Mesendoderm (in vitro differentiated cells): ENCODE measurements around the gene NFKBIA.
A peak's percentile ranks its signal among the peaks of the same experiment; 100 is the strongest.

Experiments used
- DNase-seq: peaks from one replicate; pipeline ENCODE4 v3.0.0; 2013
- H2AK5ac ChIP-seq: 2 replicates; pipeline ENCODE4 v1.6.1; 2013; ENCODE audit warnings: low read length, inconsistent platforms
- H2BK120ac ChIP-seq: 2 replicates; pipeline ENCODE4 v1.6.1; 2013; ENCODE audit warnings: low read depth, mild to moderate bottlenecking, low read length, moderate library complexity, mixed read lengths
- H2BK15ac ChIP-seq: replicated peaks from 2 replicates; pipeline ENCODE4 v1.6.1; 2013; ENCODE audit warnings: low read depth, mild to moderate bottlenecking, moderate library complexity
- H2BK5ac ChIP-seq: 2 replicates; pipeline ENCODE4 v1.6.1; 2013; ENCODE audit warnings: low read length, inconsistent platforms
- H3K18ac ChIP-seq: 2 replicates; pipeline ENCODE4 v1.6.1; 2013; ENCODE audit warnings: mild to moderate bottlenecking, low read length, mixed read lengths
- H3K23ac ChIP-seq: one replicate; pipeline ENCODE4 v1.6.1; 2013; ENCODE audit warnings: low read length
- H3K27ac ChIP-seq: 2 replicates; pipeline ENCODE4 v1.5.1; 2013; ENCODE audit warnings: low read depth, mild to moderate bottlenecking, inconsistent platforms, low read length, moderate library complexity
- H3K27me3 ChIP-seq: 2 replicates; pipeline ENCODE4 v1.6.1; 2013; ENCODE audit warnings: low read length, control low read depth, mild to moderate bottlenecking, inconsistent platforms; ENCODE audit not compliant: insufficient read depth, poor library complexity
- H3K36me3 ChIP-seq: 2 replicates; pipeline ENCODE4 v1.6.1; 2013; ENCODE audit warnings: low read length, inconsistent platforms; ENCODE audit not compliant: control insufficient read depth, insufficient read depth
- H3K4ac ChIP-seq: one replicate; pipeline ENCODE4 v1.6.1; 2013; ENCODE audit warnings: low read depth, mild to moderate bottlenecking, low read length, moderate library complexity
- H3K4me1 ChIP-seq: 2 replicates; pipeline ENCODE4 v1.6.1; 2013; ENCODE audit warnings: low read depth, low read length, inconsistent platforms; ENCODE audit not compliant: control insufficient read depth
- H3K4me2 ChIP-seq: 2 replicates; pipeline ENCODE4 v1.6.1; 2013; ENCODE audit warnings: low read length
- H3K4me3 ChIP-seq: 2 replicates; pipeline ENCODE4 v1.5.1; 2013; ENCODE audit warnings: mild to moderate bottlenecking, low read length
- H3K56ac ChIP-seq: one replicate; pipeline ENCODE4 v1.6.1; 2013; ENCODE audit warnings: low read length
- H3K79me1 ChIP-seq: 2 replicates; pipeline ENCODE4 v1.6.1; 2013; ENCODE audit warnings: low read length, inconsistent platforms
- H3K79me2 ChIP-seq: 2 replicates; pipeline ENCODE4 v1.6.1; 2013; ENCODE audit warnings: mild to moderate bottlenecking, low read length; ENCODE audit not compliant: control insufficient read depth, insufficient read depth
- H3K9ac ChIP-seq: 2 replicates; pipeline ENCODE4 v1.6.1; 2013; ENCODE audit warnings: low read length, inconsistent platforms
- H4K5ac ChIP-seq: one replicate; pipeline ENCODE4 v1.6.1; 2013; ENCODE audit warnings: low read length
- H4K8ac ChIP-seq: one replicate; pipeline ENCODE4 v1.6.1; 2013; ENCODE audit warnings: low read depth, mild to moderate bottlenecking, control low read depth, low read length, moderate library complexity
- WGBS: extraction: QIAGEN DNeasy Blood & Tissue Kit; methylation state at CpG from one replicate; pipeline ENCODE4 v1.1.7; 2013; ENCODE audit warnings: low lambda C conversion rate, missing lambda C conversion rate; ENCODE audit not compliant: insufficient coverage; ENCODE audit errors: extremely low coverage; 5-methylcytosine and 5-hydroxymethylcytosine counted together

Gene NFKBIA

GRCh38 chr14:35386673-35387125, 17.9 kb downstream of the NFKBIA start:
- H4K5ac ChIP-seq: no peak overlapping the region
- H3K36me3 ChIP-seq: no peaks in the 10 kb centered on the region
- H3K18ac ChIP-seq: no peak overlapping the region
- no peaks in the 10 kb centered on the region for H3K79me1 ChIP-seq
- H3K4ac ChIP-seq: no peak overlapping the region
- H3K4me3 ChIP-seq: no peak overlapping the region
- H3K79me2 ChIP-seq: no peaks in the 10 kb centered on the region
- H3K56ac ChIP-seq: no peak overlapping the region
- H3K23ac ChIP-seq: no peak overlapping the region
- no peaks in the 10 kb centered on the region for H3K27me3 ChIP-seq
- H3K4me2 ChIP-seq: no peak overlapping the region
- H2BK5ac ChIP-seq: no peak overlapping the region
- no peak overlapping the region for H2BK120ac ChIP-seq
- no CpG with 5 or more reads among the region's 12 CpGs for whole genome bisulfite sequencing
- DNase-seq: peak; percentile 54
- H3K27ac ChIP-seq: no peak overlapping the region
- no peak overlapping the region for H3K9ac ChIP-seq
- no peak overlapping the region for H2BK15ac ChIP-seq
- peaks cover 7% of the 10 kb centered on the region for H3K4me1 ChIP-seq
- H2AK5ac ChIP-seq: peak overlapping the region; percentile 77
- H4K8ac ChIP-seq: no peak overlapping the region

GRCh38 chr14:35385042-35385839, 19.3 kb downstream of the NFKBIA start:
- H3K18ac ChIP-seq: no peak overlapping the region
- no peak overlapping the region for H2AK5ac ChIP-seq
- H4K5ac ChIP-seq: no peak overlapping the region
- H3K23ac ChIP-seq: no peak overlapping the region
- no peaks in the 10 kb centered on the region for H3K79me1 ChIP-seq
- no CpG with 5 or more reads among the region's 15 CpGs for WGBS
- no peak overlapping the region for H2BK120ac ChIP-seq
- no peaks in the 10 kb centered on the region for H3K27me3 ChIP-seq
- no peak overlapping the region for H4K8ac ChIP-seq
- H3K27ac ChIP-seq: no peak overlapping the region
- H3K79me2 ChIP-seq: no peaks in the 10 kb centered on the region
- H3K36me3 ChIP-seq: no peaks in the 10 kb centered on the region
- H3K4ac ChIP-seq: no peak overlapping the region
- no peak overlapping the region for H3K4me3 ChIP-seq
- no peaks in the 10 kb centered on the region for H3K4me1 ChIP-seq
- H3K56ac ChIP-seq: peak overlapping the region; percentile 52
- H3K9ac ChIP-seq: peak overlapping the region; percentile 6
- DNase-seq: no peak
- H3K4me2 ChIP-seq: no peak overlapping the region
- H2BK5ac ChIP-seq: no peak overlapping the region
- H2BK15ac ChIP-seq: no peak overlapping the region

GRCh38 chr14:35384455-35385041, 20.0 kb downstream of the NFKBIA start:
- no peak overlapping the region for H3K27ac ChIP-seq
- no peak overlapping the region for H2BK5ac ChIP-seq
- no peaks in the 10 kb centered on the region for H3K79me1 ChIP-seq
- no CpG with 5 or more reads among the region's 11 CpGs for WGBS
- H3K23ac ChIP-seq: no peak overlapping the region
- H3K4ac ChIP-seq: no peak overlapping the region
- no peaks in the 10 kb centered on the region for H3K4me1 ChIP-seq
- H2BK120ac ChIP-seq: no peak overlapping the region
- H3K79me2 ChIP-seq: no peaks in the 10 kb centered on the region
- H3K56ac ChIP-seq: peak overlapping the region; percentile 18
- H3K9ac ChIP-seq: no peak overlapping the region
- H4K5ac ChIP-seq: no peak overlapping the region
- H4K8ac ChIP-seq: no peak overlapping the region
- no peaks in the 10 kb centered on the region for H3K36me3 ChIP-seq
- no peaks in the 10 kb centered on the region for H3K27me3 ChIP-seq
- H2BK15ac ChIP-seq: no peak overlapping the region
- no peak for DNase-seq
- H3K4me3 ChIP-seq: no peak overlapping the region
- no peak overlapping the region for H3K18ac ChIP-seq
- no peak overlapping the region for H3K4me2 ChIP-seq
- no peak overlapping the region for H2AK5ac ChIP-seq

- no peak overlapping the region for H4K8ac ChIP-seq
- H4K5ac ChIP-seq: no peak overlapping the region
- no peak overlapping the region for H3K23ac ChIP-seq
- peak overlapping the region; percentile 46 for H3K56ac ChIP-seq
- no peak overlapping the region for H3K4me2 ChIP-seq
- H3K4me3 ChIP-seq: no peak overlapping the region
- H3K18ac ChIP-seq: no peak overlapping the region
- H3K36me3 ChIP-seq: no peaks in the 10 kb centered on the region
- H3K27ac ChIP-seq: no peak overlapping the region
- H3K27me3 ChIP-seq: no peaks in the 10 kb centered on the region
- H2AK5ac ChIP-seq: no peak overlapping the region
- no peaks in the 10 kb centered on the region for H3K79me1 ChIP-seq
- no peak for DNase-seq
- WGBS: no CpG with 5 or more reads among the region's 10 CpGs
- H2BK15ac ChIP-seq: no peak overlapping the region
- H2BK5ac ChIP-seq: no peak overlapping the region
- H3K79me2 ChIP-seq: no peaks in the 10 kb centered on the region
- H3K4me1 ChIP-seq: no peaks in the 10 kb centered on the region
- H2BK120ac ChIP-seq: no peak overlapping the region
- H3K9ac ChIP-seq: no peak overlapping the region
- no peak overlapping the region for H3K4ac ChIP-seq
Observed at GRCh38 chr14:35383569-35384454, 20.7 kb downstream of the NFKBIA start.

- no peak overlapping the region for H3K27ac ChIP-seq
Observed at GRCh38 chr14:35380794-35381193, 23.8 kb downstream of the NFKBIA start.

More at GRCh38 chr14:35380794-35381193, 23.8 kb downstream of the NFKBIA start:
- H3K18ac ChIP-seq: no peak overlapping the region
- no peak overlapping the region for H3K4me2 ChIP-seq
- no peak overlapping the region for H3K56ac ChIP-seq
- H4K5ac ChIP-seq: no peak overlapping the region
- H2BK120ac ChIP-seq: no peak overlapping the region
- no peak overlapping the region for H2BK5ac ChIP-seq
- no peak overlapping the region for H4K8ac ChIP-seq
- H2AK5ac ChIP-seq: no peak overlapping the region
- no peak overlapping the region for H3K4ac ChIP-seq
- no peaks in the 10 kb centered on the region for H3K36me3 ChIP-seq
- WGBS: 100% methylated on average over 2 of the region's 7 CpGs
- no peak for DNase-seq
- H3K4me3 ChIP-seq: no peak overlapping the region
- no peak overlapping the region for H3K9ac ChIP-seq
- no peaks in the 10 kb centered on the region for H3K27me3 ChIP-seq
- no peak overlapping the region for H3K23ac ChIP-seq
- no peaks in the 10 kb centered on the region for H3K79me2 ChIP-seq
- no peaks in the 10 kb centered on the region for H3K4me1 ChIP-seq
- H2BK15ac ChIP-seq: no peak overlapping the region
- H3K79me1 ChIP-seq: no peaks in the 10 kb centered on the region
